ENCODE measurements around the gene ASH1L.
A peak's percentile ranks its signal among the peaks of the same experiment; 100 is the strongest.
"Not testable (repeated sequence)": the region's sequence is repeated elsewhere in the genome, so short reads cannot be mapped to it uniquely, and the experiment has no call there.

Gene ASH1L

GRCh38 chr1:155451199-155451598 is 111.4 kb downstream of the ASH1L start:
- DNase-seq (ENCODE audit: low spot score), result no peak

- not testable (repeated sequence) for DNase-seq (ENCODE audit: low spot score)
These were observed 120.2 kb downstream of the ASH1L start for GRCh38 chr1:155442431-155442830.

GRCh38 chr1:155437405-155437804 is 125.2 kb downstream of the ASH1L start:
- no peak for DNase-seq (ENCODE audit: low spot score)

- DNase-seq (ENCODE audit: low spot score), result not testable (repeated sequence)
These were observed 128.7 kb downstream of the ASH1L start for GRCh38 chr1:155433831-155434389.

- not testable (repeated sequence) for DNase-seq (ENCODE audit: low spot score)
These were observed 129.3 kb downstream of the ASH1L start for GRCh38 chr1:155433128-155433830.

- no peak for DNase-seq (ENCODE audit: low spot score)
These were observed 138.5 kb downstream of the ASH1L start for GRCh38 chr1:155424091-155424490.

- DNase-seq (ENCODE audit: low spot score), result no peak
These were observed 141.8 kb downstream of the ASH1L start for GRCh38 chr1:155420788-155421187.

GRCh38 chr1:155411840-155412239 is 150.8 kb downstream of the ASH1L start:
- DNase-seq (ENCODE audit: low spot score), result not testable (repeated sequence)

GRCh38 chr1:155410931-155411330 is 151.7 kb downstream of the ASH1L start:
- no peak for DNase-seq (ENCODE audit: low spot score)

- no peak for DNase-seq (ENCODE audit: low spot score)
These were observed 165.6 kb downstream of the ASH1L start for GRCh38 chr1:155396874-155397476.

- no peak for DNase-seq (ENCODE audit: low spot score)
These were observed 169.6 kb downstream of the ASH1L start for GRCh38 chr1:155392898-155393411.

GRCh38 chr1:155389826-155390225 is 172.8 kb downstream of the ASH1L start:
- no peak for DNase-seq (ENCODE audit: low spot score)

- DNase-seq (ENCODE audit: low spot score), result not testable (repeated sequence)
These were observed 176.8 kb downstream of the ASH1L start for GRCh38 chr1:155385836-155386235.

GRCh38 chr1:155383406-155383805 is 179.2 kb downstream of the ASH1L start:
- no peak for DNase-seq (ENCODE audit: low spot score)

- peak; percentile 62 for DNase-seq (ENCODE audit: low spot score)
These were observed 182.9 kb downstream of the ASH1L start for GRCh38 chr1:155379631-155380090.

- no peak for DNase-seq (ENCODE audit: low spot score)
These were observed 183.4 kb downstream of the ASH1L start for GRCh38 chr1:155379180-155379579.

- DNase-seq (ENCODE audit: low spot score), result no peak
These were observed 202.6 kb downstream of the ASH1L start for GRCh38 chr1:155360051-155360450.

- DNase-seq (ENCODE audit: low spot score), result no peak
These were observed 210.0 kb downstream of the ASH1L start for GRCh38 chr1:155352631-155353030.

- DNase-seq (ENCODE audit: low spot score), result no peak
These were observed 219.8 kb downstream of the ASH1L start for GRCh38 chr1:155342842-155343241.

- no peak for DNase-seq (ENCODE audit: low spot score)
These were observed 223.0 kb downstream of the ASH1L start for GRCh38 chr1:155339515-155340097.

- no peak for DNase-seq (ENCODE audit: low spot score)
These were observed 227.6 kb downstream of the ASH1L start for GRCh38 chr1:155334962-155335361.

GRCh38 chr1:155329980-155330598 is 232.5 kb downstream of the ASH1L start:
- DNase-seq (ENCODE audit: low spot score), result no peak
